ENCODE data around the gene SHISA3. TPM values are rescaled to one million over a fixed set of nuclear protein-coding genes. Genes with fewer than 3 reads are reported as not detected.

SHISA3 gene
- total RNA-seq, 1 experiment from 2014 or later: not detected

DNA sequence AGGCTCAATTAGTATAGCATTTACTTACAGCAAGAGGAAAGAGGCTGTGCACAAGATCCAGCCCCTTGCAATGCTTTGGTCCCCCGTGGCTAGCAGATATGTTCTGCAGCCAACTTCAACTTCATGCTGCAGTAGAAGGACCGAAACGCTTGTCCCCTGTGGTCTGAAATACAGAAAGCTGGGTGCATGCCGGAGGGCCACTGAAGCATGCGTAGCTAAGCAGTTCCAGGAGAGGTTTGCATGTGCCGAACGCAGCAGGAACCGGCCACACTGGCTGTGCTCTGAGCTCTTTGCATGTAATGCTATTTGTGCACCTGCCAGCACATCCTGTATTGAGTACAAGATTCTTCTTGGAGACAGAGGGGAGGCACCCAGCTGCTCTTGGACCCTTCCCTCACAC, 35.8 kb upstream of the SHISA3 start:
- intact Hi-C loops (cut with micrococcal nuclease; ENCODE audit: unreplicated experiment): no loop called here
- no peaks in the 10 kb centered on the region for H3K4me1 Mint-ChIP-seq (ENCODE audit: low read depth, unreplicated experiment)
- DNase-seq: no peak
- no peak overlapping the region for H3K4me3 Mint-ChIP-seq (ENCODE audit: low read depth, unreplicated experiment)
- no peak overlapping the region for H3K27ac Mint-ChIP-seq (ENCODE audit: unreplicated experiment)
- BruUV-seq (replicated peaks): no TSS peak
- CTCF ChIA-PET: interaction anchor here (0.5 kb wide), 1 partner anchor 498 kb away, joined by 7 read pairs; no protein-coding TSS in a partner anchor
- peaks cover 3% of the 10 kb centered on the region for H3K9me3 Mint-ChIP-seq (ENCODE audit: low read depth, unreplicated experiment)
- TF ChIP-seq, protein P1, sequence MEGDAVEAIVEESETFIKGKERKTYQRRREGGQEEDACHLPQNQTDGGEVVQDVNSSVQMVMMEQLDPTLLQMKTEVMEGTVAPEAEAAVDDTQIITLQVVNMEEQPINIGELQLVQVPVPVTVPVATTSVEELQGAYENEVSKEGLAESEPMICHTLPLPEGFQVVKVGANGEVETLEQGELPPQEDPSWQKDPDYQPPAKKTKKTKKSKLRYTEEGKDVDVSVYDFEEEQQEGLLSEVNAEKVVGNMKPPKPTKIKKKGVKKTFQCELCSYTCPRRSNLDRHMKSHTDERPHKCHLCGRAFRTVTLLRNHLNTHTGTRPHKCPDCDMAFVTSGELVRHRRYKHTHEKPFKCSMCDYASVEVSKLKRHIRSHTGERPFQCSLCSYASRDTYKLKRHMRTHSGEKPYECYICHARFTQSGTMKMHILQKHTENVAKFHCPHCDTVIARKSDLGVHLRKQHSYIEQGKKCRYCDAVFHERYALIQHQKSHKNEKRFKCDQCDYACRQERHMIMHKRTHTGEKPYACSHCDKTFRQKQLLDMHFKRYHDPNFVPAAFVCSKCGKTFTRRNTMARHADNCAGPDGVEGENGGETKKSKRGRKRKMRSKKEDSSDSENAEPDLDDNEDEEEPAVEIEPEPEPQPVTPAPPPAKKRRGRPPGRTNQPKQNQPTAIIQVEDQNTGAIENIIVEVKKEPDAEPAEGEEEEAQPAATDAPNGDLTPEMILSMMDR (IDR thresholded peaks at IDR 0.05; ENCODE audit: unreplicated experiment): no peak
- H3K27me3 Mint-ChIP-seq (ENCODE audit: unreplicated experiment): peaks cover 21% of the 10 kb centered on the region
- H3K36me3 Mint-ChIP-seq (ENCODE audit: insufficient read depth, unreplicated experiment): no peaks in the 10 kb centered on the region

DNA sequence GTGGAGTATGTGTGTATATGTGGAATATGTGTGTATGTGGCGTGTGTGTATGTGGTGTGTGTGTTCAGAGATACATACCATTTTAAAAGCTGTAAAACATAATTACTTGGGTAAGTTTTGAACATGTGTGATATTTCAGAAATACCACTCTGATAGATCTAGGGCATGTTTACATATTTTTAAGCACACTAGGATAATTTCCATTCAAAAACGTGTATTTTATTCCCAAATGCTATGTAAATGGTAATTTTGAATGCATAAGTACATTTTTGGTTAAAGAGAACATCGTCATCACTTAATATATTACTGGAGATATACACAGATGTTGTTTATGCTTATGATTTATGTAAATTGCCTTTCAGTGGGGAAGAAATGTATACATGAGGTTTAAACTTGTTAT, 34.7 kb upstream of the SHISA3 start:
- peaks cover 16% of the 10 kb centered on the region for H3K27me3 Mint-ChIP-seq (ENCODE audit: unreplicated experiment)
- H3K36me3 Mint-ChIP-seq (ENCODE audit: insufficient read depth, unreplicated experiment): no peaks in the 10 kb centered on the region
- intact Hi-C loops (cut with micrococcal nuclease; ENCODE audit: unreplicated experiment): no loop called here
- H3K4me1 Mint-ChIP-seq (ENCODE audit: low read depth, unreplicated experiment): no peaks in the 10 kb centered on the region
- no peak overlapping the region for H3K27ac Mint-ChIP-seq (ENCODE audit: unreplicated experiment)
- no TSS peak for BruUV-seq (replicated peaks)
- CTCF ChIA-PET: no interaction called here
- H3K9me3 Mint-ChIP-seq (ENCODE audit: low read depth, unreplicated experiment): peaks cover 3% of the 10 kb centered on the region
- TF ChIP-seq, protein P1 (IDR thresholded peaks at IDR 0.05; ENCODE audit: unreplicated experiment): no peak
- H3K4me3 Mint-ChIP-seq (ENCODE audit: low read depth, unreplicated experiment): no peak overlapping the region
- no peak for DNase-seq

DNA sequence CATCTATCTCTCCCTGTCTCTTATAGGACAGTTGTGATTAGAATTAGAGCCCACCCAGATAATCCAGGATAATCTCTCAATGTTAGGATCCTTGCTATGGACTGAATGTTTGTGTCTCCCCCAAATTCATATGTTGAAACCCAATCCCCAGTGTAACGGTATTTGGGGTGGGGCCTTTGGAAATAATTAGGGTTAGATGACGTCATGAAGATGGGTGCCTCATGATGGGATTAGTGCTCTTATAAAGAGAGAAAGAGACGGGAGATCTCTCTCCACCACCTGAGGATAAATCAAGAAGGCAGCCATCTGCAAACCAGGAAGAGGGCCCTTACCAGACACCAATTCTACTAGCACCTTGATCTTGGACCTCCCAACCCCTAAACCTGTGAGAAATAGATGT, 33.7 kb upstream of the SHISA3 start:
- intact Hi-C loops (cut with micrococcal nuclease; ENCODE audit: unreplicated experiment): no loop called here
- TF ChIP-seq, protein P1 (IDR thresholded peaks at IDR 0.05; ENCODE audit: unreplicated experiment): no peak
- Mint-ChIP-seq H3K4me1 (ENCODE audit: low read depth, unreplicated experiment) (no peaks in the 10 kb centered on the region), H3K36me3 (ENCODE audit: insufficient read depth, unreplicated experiment) (no peaks in the 10 kb centered on the region), H3K27ac (ENCODE audit: unreplicated experiment) (no peak overlapping the region), H3K9me3 (ENCODE audit: low read depth, unreplicated experiment) (peaks cover 2% of the 10 kb centered on the region), H3K27me3 (ENCODE audit: unreplicated experiment) (peaks cover 9% of the 10 kb centered on the region), H3K4me3 (ENCODE audit: low read depth, unreplicated experiment) (no peak overlapping the region)
- no TSS peak for BruUV-seq (replicated peaks)
- CTCF ChIA-PET: no interaction called here
- DNase-seq: no peak

DNA sequence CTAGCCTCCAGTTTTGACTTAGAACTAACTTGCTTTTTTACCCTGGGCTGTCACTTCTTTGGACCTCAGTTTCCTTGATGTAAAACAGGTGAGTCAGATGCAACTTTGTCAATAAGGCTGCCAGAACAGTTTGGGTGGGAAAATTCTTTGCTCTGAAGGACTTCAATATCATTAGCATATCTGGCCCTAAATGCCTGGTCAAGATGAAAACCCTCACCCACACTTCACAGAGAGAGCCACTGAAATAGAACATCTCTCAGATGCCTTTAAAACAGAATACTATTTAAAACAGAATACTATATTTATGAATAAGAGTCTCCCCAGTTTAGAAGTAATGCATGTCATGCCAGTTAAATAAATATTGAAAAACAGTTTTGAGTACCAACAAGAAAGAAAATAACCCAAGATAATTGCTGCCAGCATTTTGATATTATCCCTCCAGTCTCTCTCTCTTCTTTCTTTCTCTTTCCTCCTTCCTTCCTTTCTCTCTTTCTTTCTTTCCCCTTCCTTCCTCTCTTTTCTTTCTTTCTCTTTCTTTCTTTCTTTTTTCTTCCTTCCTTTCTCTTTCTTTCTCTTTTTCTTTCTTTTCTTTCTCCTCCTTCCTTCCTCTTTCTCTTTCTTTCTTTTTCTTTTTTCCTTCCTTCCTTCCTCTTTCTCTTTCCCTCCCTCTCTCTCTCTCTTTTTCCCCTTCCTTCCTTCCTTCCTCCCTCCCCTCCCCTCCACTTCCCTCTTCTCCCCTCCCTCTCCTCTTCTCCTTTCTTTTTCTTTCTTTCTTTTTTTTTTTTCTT, 32.8 kb upstream of the SHISA3 start:
- TF ChIP-seq, protein P1 (IDR thresholded peaks at IDR 0.05; ENCODE audit: unreplicated experiment): no peak

More for the DNA sequence above, 32.8 kb upstream of the SHISA3 start:
- no TSS peak for BruUV-seq (replicated peaks)
- no peak overlapping the region for H3K4me3 Mint-ChIP-seq (ENCODE audit: low read depth, unreplicated experiment)
- H3K27ac Mint-ChIP-seq (ENCODE audit: unreplicated experiment): no peak overlapping the region
- peaks cover under 1% of the 10 kb centered on the region for H3K27me3 Mint-ChIP-seq (ENCODE audit: unreplicated experiment)
- H3K9me3 Mint-ChIP-seq (ENCODE audit: low read depth, unreplicated experiment): no peaks in the 10 kb centered on the region
- no peaks in the 10 kb centered on the region for H3K36me3 Mint-ChIP-seq (ENCODE audit: insufficient read depth, unreplicated experiment)
- no peaks in the 10 kb centered on the region for H3K4me1 Mint-ChIP-seq (ENCODE audit: low read depth, unreplicated experiment)
- no peak for DNase-seq
- CTCF ChIA-PET: no interaction called here
- intact Hi-C loops (cut with micrococcal nuclease; ENCODE audit: unreplicated experiment): no loop called here

All from Calu3 (cell line).